ENCODE results near the gene ERO1B.

DNA sequence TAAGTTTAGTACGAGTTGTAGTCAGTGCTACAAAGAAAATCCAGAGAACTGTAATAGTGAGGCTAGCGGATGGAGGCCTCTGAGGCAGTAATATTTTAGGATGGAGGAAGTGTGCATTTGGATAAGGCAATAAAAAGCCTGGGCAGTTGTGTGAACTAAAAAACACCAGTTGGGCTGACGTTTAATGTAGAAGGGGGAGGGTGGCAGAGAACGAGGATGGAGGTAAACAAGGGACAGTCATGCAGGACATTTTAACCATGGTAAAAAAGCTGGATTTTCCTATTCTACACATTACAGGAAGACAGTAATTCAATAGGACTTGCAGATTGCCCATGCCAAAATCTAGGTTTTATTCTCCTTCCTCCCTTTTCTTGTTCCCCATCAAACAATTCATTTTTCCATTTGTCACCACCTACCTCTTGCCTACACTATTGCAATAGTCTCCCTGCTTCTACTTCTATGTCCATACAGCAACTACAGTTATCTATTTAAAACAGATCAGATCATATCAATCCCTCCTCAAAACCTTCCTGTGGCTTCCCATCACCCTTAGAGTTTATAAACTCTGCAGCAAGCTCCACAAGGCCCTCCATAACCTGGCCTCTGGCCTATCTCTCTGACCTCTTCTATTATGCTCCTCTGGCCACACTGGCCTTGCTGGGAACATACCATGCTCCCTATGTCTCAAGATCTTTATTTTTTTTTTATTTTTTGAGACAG, 27.7 kb downstream of the ERO1B start:
- TF ChIP-seq, protein P1, sequence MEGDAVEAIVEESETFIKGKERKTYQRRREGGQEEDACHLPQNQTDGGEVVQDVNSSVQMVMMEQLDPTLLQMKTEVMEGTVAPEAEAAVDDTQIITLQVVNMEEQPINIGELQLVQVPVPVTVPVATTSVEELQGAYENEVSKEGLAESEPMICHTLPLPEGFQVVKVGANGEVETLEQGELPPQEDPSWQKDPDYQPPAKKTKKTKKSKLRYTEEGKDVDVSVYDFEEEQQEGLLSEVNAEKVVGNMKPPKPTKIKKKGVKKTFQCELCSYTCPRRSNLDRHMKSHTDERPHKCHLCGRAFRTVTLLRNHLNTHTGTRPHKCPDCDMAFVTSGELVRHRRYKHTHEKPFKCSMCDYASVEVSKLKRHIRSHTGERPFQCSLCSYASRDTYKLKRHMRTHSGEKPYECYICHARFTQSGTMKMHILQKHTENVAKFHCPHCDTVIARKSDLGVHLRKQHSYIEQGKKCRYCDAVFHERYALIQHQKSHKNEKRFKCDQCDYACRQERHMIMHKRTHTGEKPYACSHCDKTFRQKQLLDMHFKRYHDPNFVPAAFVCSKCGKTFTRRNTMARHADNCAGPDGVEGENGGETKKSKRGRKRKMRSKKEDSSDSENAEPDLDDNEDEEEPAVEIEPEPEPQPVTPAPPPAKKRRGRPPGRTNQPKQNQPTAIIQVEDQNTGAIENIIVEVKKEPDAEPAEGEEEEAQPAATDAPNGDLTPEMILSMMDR (IDR thresholded peaks at IDR 0.05 in 2 of 3, conservative IDR thresholded peaks at IDR 0.05 in 1 of 3; ENCODE audit: borderline replicate concordance in 1 of 3, insufficient read depth in 1 of 3, low read depth in 2 of 3, low read length in 2 of 3) = no peak
- TF ChIP-seq POLR2A (IDR thresholded peaks at IDR 0.05; ENCODE audit: borderline replicate concordance, extremely low read depth, insufficient read depth, insufficient read length) (no peak), SIN3A (IDR thresholded peaks at IDR 0.05; ENCODE audit: low read depth) (no peak), FOSL1 (IDR thresholded peaks at IDR 0.05; ENCODE audit: low read depth) (no peak), YY1 (IDR thresholded peaks at IDR 0.05; ENCODE audit: extremely low read depth, insufficient replicate concordance, low read depth, low read length) (no peak), ZFX (IDR thresholded peaks at IDR 0.05) (no peak)
- TF ChIP-seq, protein P2, sequence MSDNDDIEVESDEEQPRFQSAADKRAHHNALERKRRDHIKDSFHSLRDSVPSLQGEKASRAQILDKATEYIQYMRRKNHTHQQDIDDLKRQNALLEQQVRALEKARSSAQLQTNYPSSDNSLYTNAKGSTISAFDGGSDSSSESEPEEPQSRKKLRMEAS (IDR thresholded peaks at IDR 0.05) = no peak
